ENCODE measurements around the gene LRCH4.

GRCh38 chr7:100626530-100627237 lies 40.8 kb upstream of the LRCH4 start:
- no peak for TF ChIP-seq EZH2phosphoT487 (IDR thresholded peaks at IDR 0.05; ENCODE audit: borderline replicate concordance)
- TF ChIP-seq, protein P1, sequence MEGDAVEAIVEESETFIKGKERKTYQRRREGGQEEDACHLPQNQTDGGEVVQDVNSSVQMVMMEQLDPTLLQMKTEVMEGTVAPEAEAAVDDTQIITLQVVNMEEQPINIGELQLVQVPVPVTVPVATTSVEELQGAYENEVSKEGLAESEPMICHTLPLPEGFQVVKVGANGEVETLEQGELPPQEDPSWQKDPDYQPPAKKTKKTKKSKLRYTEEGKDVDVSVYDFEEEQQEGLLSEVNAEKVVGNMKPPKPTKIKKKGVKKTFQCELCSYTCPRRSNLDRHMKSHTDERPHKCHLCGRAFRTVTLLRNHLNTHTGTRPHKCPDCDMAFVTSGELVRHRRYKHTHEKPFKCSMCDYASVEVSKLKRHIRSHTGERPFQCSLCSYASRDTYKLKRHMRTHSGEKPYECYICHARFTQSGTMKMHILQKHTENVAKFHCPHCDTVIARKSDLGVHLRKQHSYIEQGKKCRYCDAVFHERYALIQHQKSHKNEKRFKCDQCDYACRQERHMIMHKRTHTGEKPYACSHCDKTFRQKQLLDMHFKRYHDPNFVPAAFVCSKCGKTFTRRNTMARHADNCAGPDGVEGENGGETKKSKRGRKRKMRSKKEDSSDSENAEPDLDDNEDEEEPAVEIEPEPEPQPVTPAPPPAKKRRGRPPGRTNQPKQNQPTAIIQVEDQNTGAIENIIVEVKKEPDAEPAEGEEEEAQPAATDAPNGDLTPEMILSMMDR (conservative IDR thresholded peaks at IDR 0.05; ENCODE audit: low read length): no peak

Measured in Loucy (cell line).